Measurements from ENCODE around the gene AKAP9.
"Not testable (repeated sequence)": the region's sequence is repeated elsewhere in the genome, so short reads cannot be mapped to it uniquely, and the experiment has no call there.

AKAP9 gene

GRCh38 chr7:92064438-92065029 is 123.9 kb downstream of the AKAP9 start:
- DNase-seq (ENCODE audit: low read depth in 2 of 2), result no peak

GRCh38 chr7:92071032-92071431 is 130.4 kb downstream of the AKAP9 start:
- DNase-seq (ENCODE audit: low read depth in 2 of 2), result no peak

- DNase-seq (ENCODE audit: low read depth in 2 of 2), result no peak
Observed at GRCh38 chr7:92072121-92072520, 131.5 kb downstream of the AKAP9 start.

GRCh38 chr7:92072708-92073107 is 132.0 kb downstream of the AKAP9 start:
- DNase-seq (ENCODE audit: low read depth in 2 of 2), result no peak

- DNase-seq (ENCODE audit: low read depth in 2 of 2), result no peak
Observed at GRCh38 chr7:92075455-92076158, 134.9 kb downstream of the AKAP9 start.

- no peak for DNase-seq (ENCODE audit: low read depth in 2 of 2)
Observed at GRCh38 chr7:92076509-92076908, 135.8 kb downstream of the AKAP9 start.

GRCh38 chr7:92083922-92084321 is 143.3 kb downstream of the AKAP9 start:
- not testable (repeated sequence) for DNase-seq (ENCODE audit: low read depth in 2 of 2)

- no peak for DNase-seq (ENCODE audit: low read depth in 2 of 2)
Observed at GRCh38 chr7:92088266-92088665, 147.6 kb downstream of the AKAP9 start.

GRCh38 chr7:92092210-92092609 is 151.5 kb downstream of the AKAP9 start:
- no peak for DNase-seq (ENCODE audit: low read depth in 2 of 2)

- DNase-seq (ENCODE audit: low read depth in 2 of 2), result no peak
Observed at GRCh38 chr7:92095380-92095779, 154.7 kb downstream of the AKAP9 start.

- DNase-seq (ENCODE audit: low read depth in 2 of 2), result no peak
Observed at GRCh38 chr7:92100534-92100933, 159.9 kb downstream of the AKAP9 start.

GRCh38 chr7:92102862-92103261 is 162.2 kb downstream of the AKAP9 start:
- DNase-seq (ENCODE audit: low read depth in 2 of 2), result not testable (repeated sequence)

GRCh38 chr7:92108821-92109220 is 168.2 kb downstream of the AKAP9 start:
- no peak for DNase-seq (ENCODE audit: low read depth in 2 of 2)

- DNase-seq (ENCODE audit: low read depth in 2 of 2), result no peak
Observed at GRCh38 chr7:92110857-92111256, 170.2 kb downstream of the AKAP9 start.

- no peak for DNase-seq (ENCODE audit: low read depth in 2 of 2)
Observed at GRCh38 chr7:92115821-92116220, 175.2 kb downstream of the AKAP9 start.

GRCh38 chr7:92116949-92117348 is 176.3 kb downstream of the AKAP9 start:
- DNase-seq (ENCODE audit: low read depth in 2 of 2), result no peak

GRCh38 chr7:92119213-92119759 is 178.6 kb downstream of the AKAP9 start:
- no peak for DNase-seq (ENCODE audit: low read depth in 2 of 2)

GRCh38 chr7:92121681-92122080 is 181.0 kb downstream of the AKAP9 start:
- DNase-seq (ENCODE audit: low read depth in 2 of 2), result no peak

GRCh38 chr7:92131093-92131492 is 190.4 kb downstream of the AKAP9 start:
- no peak for DNase-seq (ENCODE audit: low read depth in 2 of 2)

GRCh38 chr7:92131764-92132330 is 191.2 kb downstream of the AKAP9 start:
- DNase-seq (ENCODE audit: low read depth in 2 of 2), result no peak

- no peak for DNase-seq (ENCODE audit: low read depth in 2 of 2)
Observed at GRCh38 chr7:92133133-92133736, 192.6 kb downstream of the AKAP9 start.

GRCh38 chr7:92133737-92134270 is 193.1 kb downstream of the AKAP9 start:
- peak in 1 of 2 donors; percentile 37 for DNase-seq (ENCODE audit: low read depth in 2 of 2)
